ENCODE results near the gene EFCAB12. TPM values are rescaled to one million over a fixed set of nuclear protein-coding genes. Genes with fewer than 3 reads are reported as not detected.

Gene EFCAB12
- total and polyA plus RNA-seq, 2 of the 8 experiments (the other 6 are each of a cell fraction or from before 2014, with no cell fraction given) = 0.60 to 0.99 TPM

DNA sequence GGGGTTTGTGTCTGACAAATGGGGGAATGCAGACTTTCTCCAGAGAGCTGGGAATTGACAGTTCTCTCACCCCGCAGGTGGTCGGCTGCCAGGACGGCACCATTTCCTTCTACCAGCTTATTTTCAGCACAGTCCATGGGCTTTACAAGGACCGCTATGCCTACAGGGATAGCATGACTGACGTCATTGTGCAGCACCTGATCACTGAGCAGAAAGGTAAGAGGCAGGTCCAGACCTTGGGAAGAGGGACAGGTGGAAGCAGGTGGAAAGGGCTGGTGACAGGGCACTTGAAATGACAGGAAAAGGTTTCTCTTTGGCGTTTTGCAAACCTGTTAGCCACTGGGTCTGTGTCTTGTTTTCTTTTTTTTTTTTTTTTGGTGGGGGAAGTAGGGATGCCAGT, 48.1 kb upstream of the EFCAB12 start:
- Histone ChIP-seq H2AK5ac (ENCODE audit: low read depth, low read length) (no peak overlapping the region), H2BK15ac (ENCODE audit: low read length) (no peak overlapping the region), H3K14ac (ENCODE audit: insufficient read length) (no peak overlapping the region), H2BK20ac (ENCODE audit: low read length) (no peak overlapping the region), H3K27me3 (replicated peaks in 1 of 4; ENCODE audit: control insufficient read depth in 3 of 4, extremely low read depth in 1 of 4, insufficient read depth in 3 of 4, low read length in 3 of 4) (no peaks in the 10 kb centered on the region), H3K18ac (ENCODE audit: extremely low read depth, low read length) (no peak overlapping the region), H3K4me3 (ENCODE audit: extremely low read depth in 1 of 4, insufficient read depth in 2 of 4, low read depth in 3 of 4, low read length in 4 of 4) (no peak overlapping the region), H3K27ac (ENCODE audit: low read depth, low read length) (no peak overlapping the region), H3K4me1 (replicated peaks in 1 of 4; ENCODE audit: control insufficient read depth in 3 of 4, insufficient read depth in 4 of 4, low read length in 3 of 4) (no peaks in the 10 kb centered on the region), H2AFZ (ENCODE audit: low read length) (no peak overlapping the region), H3K79me2 (ENCODE audit: control insufficient read depth in 1 of 2, insufficient read depth in 2 of 2, low read length in 2 of 2) (no peaks in the 10 kb centered on the region), H3K23ac (ENCODE audit: insufficient read length) (no peak overlapping the region), H3K4ac (replicated peaks; ENCODE audit: insufficient read length, low read depth, low read length) (no peak overlapping the region), H4K91ac (replicated peaks; ENCODE audit: insufficient read length, low read length) (no peak overlapping the region), H4K8ac (ENCODE audit: extremely low read depth, insufficient read depth, low read length) (no peak overlapping the region), H3K4me2 (ENCODE audit: insufficient read depth in 1 of 2, low read depth in 2 of 2, low read length in 2 of 2) (no peak overlapping the region), H2BK5ac (ENCODE audit: low read depth, low read length) (no peak overlapping the region), H2BK120ac (replicated peaks; ENCODE audit: low read depth, low read length) (no peak overlapping the region), H3K23me2 (ENCODE audit: low read depth, low read length) (no peaks in the 10 kb centered on the region), H3K56ac (replicated peaks; ENCODE audit: insufficient read length, low read depth, low read length) (no peak overlapping the region), H2BK12ac (ENCODE audit: low read depth, low read length) (no peak overlapping the region), H3K9me3 (ENCODE audit: insufficient read depth in 2 of 2, low read depth in 1 of 2, low read length in 1 of 2) (no peaks in the 10 kb centered on the region), H3K9ac (replicated peaks in 1 of 4; ENCODE audit: extremely low read depth in 1 of 4, low read depth in 3 of 4, low read length in 3 of 4) (no peak overlapping the region), H4K20me1 (replicated peaks in 1 of 2; ENCODE audit: control insufficient read depth in 1 of 2, insufficient read depth in 2 of 2, low read length in 2 of 2) (no peaks in the 10 kb centered on the region), H3K36me3 (ENCODE audit: control insufficient read depth in 2 of 4, insufficient read depth in 4 of 4, low read length in 3 of 4) (peaks cover 4 to 18% (median 10%) of the 10 kb centered on the region in 4 experiments; a peak in 6 of 8 replicates), H4K5ac (ENCODE audit: insufficient read length, low read depth, low read length) (no peak overlapping the region), H3K79me1 (ENCODE audit: low read depth, low read length) (no peaks in the 10 kb centered on the region)
- ChIA-PET POLR2A (ENCODE audit: partially characterized antibody) (no interaction called here), CTCF (ENCODE audit: partially characterized antibody) (interaction anchor here (0.7 to 2.0 kb wide), 5 partner anchors 8 to 349 kb away, joined by 3 to 7 read pairs (median 3); no protein-coding TSS in a partner anchor)
- no peak for DNase-seq (ENCODE audit: low read depth in 1 of 2, low spot score in 2 of 2)
- 82% methylated on average over 6 of the region's 6 CpGs; no CpG with 5 or more reads in 1 of the 2 experiments for WGBS, 2 experiments (ENCODE audit: extremely low coverage in 1 of 2, insufficient coverage in 1 of 2, insufficient read length in 1 of 2, insufficient replicate concordance in 2 of 2, low coverage in 1 of 2, low lambda C conversion rate in 2 of 2, missing lambda C conversion rate in 1 of 2)
- no peak for FAIRE-seq

Data from H1 (cell line).